K562 (cell line): ENCODE data around the gene FSD1L. TPM values are rescaled to one million over a fixed set of nuclear protein-coding genes. Genes with fewer than 3 reads are reported as not detected.

ENCODE experiments used
- ATAC-seq: fragments of 200-7000 bp; cut with Tn5 transposase; 3 replicates; pipeline ENCODE4 v1.9.1; 2020; ENCODE audit warnings: moderate library complexity
- BruUV-seq: library from RNA; stranded (reverse); fragments of 400-500 nt; replicated peaks from 2 replicates; lab custom pipeline; 2021; lab: Mats Ljungman, UMichigan
- CTCF ChIA-PET: fragments of 300-600 bp; formaldehyde crosslinking; extraction: SDS; loops from one replicate; lab custom pipeline; 2021; ENCODE audit warnings: low intra/inter-chr PET ratio; lab: Yijun Ruan, JAX
- POLR2A ChIA-PET: fragments of 300-600, 350-650 bp; sonication (Branson Sonifier 250); formaldehyde crosslinking; extraction: SDS; loops from one replicate; lab custom pipeline; 2021; ENCODE audit warnings: antibody characterized with exemption, inconsistent platforms; lab: Yijun Ruan, JAX
- DNase-seq, 4 experiments: peaks; one replicate each; pipeline versions ENCODE4 v3.0.0 to v3.0.0-alpha.2; 2011 to 2018; ENCODE audit warnings: low spot score in 3 of 4, mixed read lengths in 3 of 4; ENCODE audit errors: extremely low read depth in 1 of 4
- FAIRE-seq: peaks from 2 replicates; lab custom pipeline; 2011; peaks lifted over from hg19 to GRCh38; lab: Jason Lieb, UNC
- H2AFZ ChIP-seq: 2 replicates; pipeline ENCODE4 v1.6.0; 2011; ENCODE audit warnings: low read depth, low read length, control low read depth, inconsistent platforms
- H3K27ac ChIP-seq: fragments of 200-600 bp; 3 replicates; pipeline ENCODE4 v1.8.0; 2011; ENCODE audit warnings: low read depth, mild to moderate bottlenecking, control low read depth, inconsistent platforms, low read length, moderate library complexity, mixed read lengths; ENCODE audit errors: extremely low read depth
- H3K27me3 ChIP-seq, 2 experiments: fragments of 300-600 bp in 1 of 2; 2 replicates in 1 of 2; 3 replicates in 1 of 2; pipeline versions ENCODE4 v1.6.0 to v1.8.0; 2011; ENCODE audit warnings: inconsistent platforms in 2 of 2, low read length in 2 of 2, mild to moderate bottlenecking in 1 of 2, mixed read lengths in 1 of 2, moderate library complexity in 1 of 2; ENCODE audit not compliant: control insufficient read depth in 2 of 2, insufficient read depth in 2 of 2
- H3K36me3 ChIP-seq: fragments of 300-600 bp; 3 replicates; pipeline ENCODE4 v1.8.0; 2011; ENCODE audit warnings: mild to moderate bottlenecking, low read length, inconsistent platforms; ENCODE audit not compliant: control insufficient read depth, insufficient read depth
- H3K4me1 ChIP-seq, 2 experiments: fragments of 200-600 bp in 1 of 2; replicated peaks in 1 of 2; 2 replicates in 1 of 2; 3 replicates in 1 of 2; pipeline versions ENCODE4 v1.5.1 to v1.8.0; 2011; ENCODE audit warnings: inconsistent platforms in 2 of 2, low read length in 2 of 2, mild to moderate bottlenecking in 1 of 2, mixed read lengths in 1 of 2, moderate library complexity in 1 of 2; ENCODE audit not compliant: control insufficient read depth in 2 of 2, insufficient read depth in 2 of 2
- H3K4me2 ChIP-seq: 2 replicates; pipeline ENCODE4 v1.6.1; 2011; ENCODE audit warnings: low read length, control low read depth, inconsistent platforms, mixed read lengths; ENCODE audit not compliant: insufficient read depth
- H3K4me3 ChIP-seq: fragments of 200-600 bp; sonication (generic), shearing (Covaris generic); 2 replicates; pipeline ENCODE4 v1.5.1; 2016; ENCODE audit warnings: control low read depth, inconsistent platforms
- H3K79me2 ChIP-seq: fragments of 200-600 bp; 3 replicates; pipeline ENCODE4 v1.8.0; 2011; ENCODE audit warnings: low read length, inconsistent platforms; ENCODE audit not compliant: control insufficient read depth, insufficient read depth
- H3K9ac ChIP-seq, 2 experiments: 2 replicates each; pipeline versions ENCODE4 v1.6.0 to v1.6.1; 2011; ENCODE audit warnings: low read depth in 2 of 2, low read length in 2 of 2, control low read depth in 1 of 2, inconsistent platforms in 1 of 2, mild to moderate bottlenecking in 1 of 2, mixed read lengths in 1 of 2; ENCODE audit not compliant: insufficient read depth in 1 of 2
- H3K9me1 ChIP-seq: one replicate; pipeline ENCODE4 v1.6.0; 2011; ENCODE audit warnings: inconsistent platforms, mild to moderate bottlenecking, low read length, moderate library complexity; ENCODE audit not compliant: control insufficient read depth, insufficient read depth
- H3K9me3 ChIP-seq: replicated peaks from 2 replicates; pipeline ENCODE4 v1.5.1; 2011; ENCODE audit warnings: low read depth, low read length, inconsistent platforms; ENCODE audit not compliant: control insufficient read depth, insufficient read depth
- H4K20me1 ChIP-seq: replicated peaks from 2 replicates; pipeline ENCODE4 v1.6.1; 2011; ENCODE audit warnings: low read length, inconsistent platforms, mixed read lengths; ENCODE audit not compliant: control insufficient read depth, insufficient read depth
- BRCA1 ChIP-seq, 2 experiments: fragments of 450-650 bp in 1 of 2; sonication (generic) in 1 of 2; formaldehyde crosslinking in 1 of 2; IDR thresholded peaks; 2 replicates each; pipeline versions ENCODE4 v1.5.0 to v1.6.1; 2017 to 2020; ENCODE audit warnings: mild to moderate bottlenecking in 1 of 2, missing genetic modification reagents in 1 of 2
- HDAC3 ChIP-seq: fragments of 450-650 bp; IDR thresholded peaks from 2 replicates; pipeline ENCODE4 v1.6.1; 2018; ENCODE audit warnings: borderline replicate concordance, mild to moderate bottlenecking, moderate library complexity; ENCODE audit not compliant: partially characterized antibody
- ID3 ChIP-seq, 2 experiments: fragments of 250-450 bp in 1 of 2; fragments of 450-650 bp in 1 of 2; sonication (Bioruptor Pico) in 1 of 2; IDR thresholded peaks; 2 replicates each; pipeline versions ENCODE4 v1.6.1 to v1.8.0; 2016 to 2021; ENCODE audit warnings: mild to moderate bottlenecking in 2 of 2, moderate library complexity in 2 of 2, missing compliant biosample characterization in 1 of 2, missing genetic modification characterization in 1 of 2
- MAFG ChIP-seq: fragments of 450-650 bp; conservative IDR thresholded peaks from 2 replicates; pipeline ENCODE4 v1.6.1; 2016; ENCODE audit warnings: missing genetic modification characterization, missing compliant biosample characterization
- MAZ ChIP-seq, 2 experiments: fragments of 450-650 bp in 1 of 2; sonication (generic) in 1 of 2; formaldehyde crosslinking; IDR thresholded peaks in 1 of 2; conservative IDR thresholded peaks in 1 of 2; 2 replicates each; pipeline versions ENCODE4 v1.4.0 to v1.5.0; 2020; ENCODE audit warnings: mild to moderate bottlenecking in 1 of 2, missing genetic modification reagents in 1 of 2
- NKRF ChIP-seq: fragments of 450-650 bp; IDR thresholded peaks from 2 replicates; pipeline ENCODE4 v1.6.1; 2016; ENCODE audit warnings: borderline replicate concordance
- TARDBP ChIP-seq: fragments of 450-650 bp; IDR thresholded peaks from 2 replicates; pipeline ENCODE4 v1.6.1; 2016
- TSC22D4 ChIP-seq: fragments of 450-650 bp; IDR thresholded peaks from 2 replicates; pipeline ENCODE4 v1.6.1; 2016; ENCODE audit warnings: missing genetic modification characterization, missing biosample characterization, control low read depth
- XRCC5 ChIP-seq: fragments of 200-400 bp; formaldehyde crosslinking; IDR thresholded peaks from 2 replicates; pipeline ENCODE4 v1.6.1; 2017; ENCODE audit warnings: low read depth, mild to moderate bottlenecking, low read length
- ZBTB9 ChIP-seq: fragments of 450-650 bp; formaldehyde crosslinking; IDR thresholded peaks from 2 replicates; pipeline ENCODE4 v1.4.0; 2020; ENCODE audit warnings: mild to moderate bottlenecking, moderate library complexity
- WGBS: fragments of 100-300 bp; shearing (Covaris generic); methylation state at CpG from one replicate; pipeline ENCODE4 v1.1.6; 2016; ENCODE audit warnings: low coverage, mixed read lengths; ENCODE audit not compliant: insufficient coverage; ENCODE audit errors: missing lambda C conversion rate; 5-methylcytosine and 5-hydroxymethylcytosine counted together
- in situ Hi-C: fragments of 300-500 bp; cut with MboI; formaldehyde crosslinking; loops from 4 replicates; pipeline ENCODE4 v1.15.0; 2018; ENCODE audit warnings: inconsistent platforms, mixed read lengths
- intact Hi-C: fragments of 100-400 bp; cut with micrococcal nuclease; formaldehyde crosslinking; loops from 2 replicates; pipeline ENCODE4 v1.14.2; 2022
- polyA plus RNA-seq, 8 experiments: library from polyadenylated mRNA; depleted of rRNA in 4 of 8; stranded (reverse) in 5 of 8; unstranded in 3 of 8; fragments of >200 nt; fragmentation: Nextera tagmentation in 2 of 8; fragmentation: Illumina TruSeq in 1 of 8; extraction: Ambion mirVana in 2 of 8; extraction: Trizol in 1 of 8; gene quantifications; 2 replicates each; pipeline versions ENCODE4 v1.2.1 to v1.2.3, GENCODE V29; 2011 to 2014; ENCODE audit warnings: inconsistent platforms in 1 of 8, missing spikeins in 1 of 8
- total RNA-seq, 7 experiments: library from RNA; depleted of rRNA in 6 of 7; stranded (reverse); fragments of >200 nt in 6 of 7; fragmentation: Illumina TruSeq in 2 of 7; extraction: Trizol in 2 of 7; gene quantifications; 2 replicates each; pipeline versions ENCODE4 v1.2.1 to v1.2.3, GENCODE V29; 2011 to 2021; ENCODE audit warnings: low replicate concordance in 1 of 7

The FSD1L gene
- total and polyA plus RNA-seq, 9 of the 15 experiments (the other 6 are each of a cell fraction or from before 2014, with no cell fraction given), result 0.95 to 4.2 (median 2.1) TPM

DNA sequence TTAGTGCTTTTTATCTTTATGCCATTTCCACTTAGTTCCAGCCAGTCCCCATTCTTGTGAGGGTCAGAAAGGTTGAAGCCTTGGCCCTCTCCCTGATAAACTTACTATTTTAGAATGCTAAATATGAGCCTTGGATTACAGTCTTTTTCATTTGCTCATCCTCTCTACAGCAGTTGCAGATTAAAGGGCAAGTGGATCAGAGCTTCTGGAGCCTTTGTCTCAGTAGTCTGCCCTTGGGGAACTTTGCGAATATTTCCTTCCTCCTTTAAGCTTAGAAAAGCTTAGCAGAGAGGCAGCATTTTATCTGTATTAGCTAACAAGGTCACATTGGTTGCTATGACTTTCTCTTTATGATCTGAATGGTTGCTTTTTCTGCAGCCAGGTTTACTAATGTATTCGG lies 11.5 kb downstream of the FSD1L start:
- H2AFZ ChIP-seq, result no peak overlapping the region
- FAIRE-seq, result no peak
- no peaks in the 10 kb centered on the region for H4K20me1 ChIP-seq
- WGBS, result 32% methylated on average over 2 of the region's 2 CpGs
- intact Hi-C loops, result no loop called here
- H3K4me1 ChIP-seq, result peaks cover 11 to 20% of the 10 kb centered on the region in 2 experiments
- TF ChIP-seq ZBTB9 (CRISPR knock-in tag) (no peak), MAZ (CRISPR knock-in tag; conservative IDR thresholded peaks at IDR 0.05 in 1 of 2, IDR thresholded peaks at IDR 0.05 in 1 of 2) (0 out of 4 replicates have a peak, but pooled peaks of 1 of the 2 experiments have one; percentile 5)
- TF ChIP-seq, all 486 proteins: peak for 1
- POLR2A ChIA-PET, result interaction anchor here (1.7 kb wide), 1 partner anchor 14 kb away, joined by 7 read pairs; no protein-coding TSS in a partner anchor
- H3K36me3 ChIP-seq, result no peaks in the 10 kb centered on the region; the same call in 2 of the 3 replicates
- BruUV-seq, result no TSS peak
- no peak overlapping the region for H3K4me3 ChIP-seq
- H3K4me2 ChIP-seq, result no peak overlapping the region
- peaks cover 45% of the 10 kb centered on the region for H3K79me2 ChIP-seq
- peak; percentile 43 for ATAC-seq
- CTCF ChIA-PET, result no interaction called here
- no peaks in the 10 kb centered on the region for H3K9me1 ChIP-seq
- peak overlapping the region; percentile 44; the same call in 1 of the 3 replicates for H3K27ac ChIP-seq
- H3K27me3 ChIP-seq, result no peaks in the 10 kb centered on the region
- no peak for DNase-seq
- H3K9me3 ChIP-seq, result peaks cover 8% of the 10 kb centered on the region; the same call in 1 of the 2 replicates
- in situ Hi-C loops, result no loop called here
- no peak overlapping the region for H3K9ac ChIP-seq

- H2AFZ ChIP-seq, result no peak overlapping the region
- H3K4me1 ChIP-seq, result no peaks in the 10 kb centered on the region; a peak in 1 of 5 replicates
- H3K27me3 ChIP-seq, result no peaks in the 10 kb centered on the region
- peaks cover 20% of the 10 kb centered on the region; the same call in 1 of the 3 replicates for H3K36me3 ChIP-seq
- H3K9ac ChIP-seq, result no peak overlapping the region
- DNase-seq (no peak), ATAC-seq (no peak), FAIRE-seq (no peak)
- BruUV-seq, result no TSS peak
- intact Hi-C loops, result no loop called here
- H3K79me2 ChIP-seq, result no peaks in the 10 kb centered on the region
- WGBS, result 58% methylated on average over 3 of the region's 3 CpGs
- H3K4me2 ChIP-seq, result no peak overlapping the region
- CTCF ChIA-PET, result no interaction called here
- no peaks in the 10 kb centered on the region for H3K9me1 ChIP-seq
- no peak overlapping the region for H3K27ac ChIP-seq
- H4K20me1 ChIP-seq, result no peaks in the 10 kb centered on the region
- POLR2A ChIA-PET, result interaction anchor here (0.6 to 0.9 kb wide), 3 partner anchors 9 to 21 kb away, joined by 3 read pairs; no protein-coding TSS in a partner anchor
- no peak overlapping the region for H3K4me3 ChIP-seq
- in situ Hi-C loops, result no loop called here
- H3K9me3 ChIP-seq, result no peaks in the 10 kb centered on the region
- TF ChIP-seq XRCC5, result no peak
- TF ChIP-seq BRCA1 (IDR thresholded peaks at IDR 0.05), result no peak
- TF ChIP-seq BRCA1 (CRISPR knock-in tag; IDR thresholded peaks at IDR 0.05), result no peak
- TF ChIP-seq NKRF, result no peak
- TF ChIP-seq HDAC3, result no peak
- no peak for TF ChIP-seq ID3 (CRISPR knock-in tag; IDR thresholded peaks at IDR 0.05)
- TF ChIP-seq ID3 (tag; IDR thresholded peaks at IDR 0.05), result no peak
- TF ChIP-seq TSC22D4 (tag), result no peak
- TF ChIP-seq TARDBP, result no peak
- TF ChIP-seq MAFG (tag), result no peak
Measured at GRCh38 chr9:105466898-105467455, 19.1 kb downstream of the FSD1L start.
